A673 (cell line): ENCODE results near the gene CLEC4C. TPM values are rescaled to one million over a fixed set of nuclear protein-coding genes. Genes with fewer than 3 reads are reported as not detected.
"Not testable (repeated sequence)": the region's sequence is repeated elsewhere in the genome, so short reads cannot be mapped to it uniquely, and the experiment has no call there.

ENCODE experiments used
- Bru-seq: library from RNA; stranded (reverse); fragments of 400-500 nt; gene quantifications from one replicate; lab custom pipeline; 2021; lab: Mats Ljungman, UMichigan
- BruChase-seq, 2 experiments: library from RNA; stranded (reverse); fragments of 400-500 nt; gene quantifications; one replicate each; lab custom pipeline; 2021; lab: Mats Ljungman, UMichigan
- BruUV-seq: library from RNA; stranded (reverse); fragments of 400-500 nt; replicated peaks from 2 replicates; lab custom pipeline; 2021; lab: Mats Ljungman, UMichigan
- CTCF ChIA-PET: fragments of 300-600 bp; sonication (Branson Sonifier 250); formaldehyde crosslinking; loops from one replicate; lab custom pipeline; 2022; ENCODE audit warnings: antibody characterized with exemption; lab: Charles Lee
- POLR2A ChIA-PET: fragments of 300-600 bp; sonication (Branson Sonifier 250); formaldehyde crosslinking; loops from one replicate; lab custom pipeline; 2022; ENCODE audit warnings: antibody characterized with exemption; ENCODE audit not compliant: low non-redundant PET; lab: Charles Lee
- DNase-seq: peaks from one replicate; pipeline ENCODE4 v3.0.0-alpha.2; 2015; ENCODE audit warnings: low spot score
- H3K27ac ChIP-seq: fragments of 200-600 bp; sonication (generic); 2 replicates; pipeline ENCODE4 v1.5.1; 2016; ENCODE audit warnings: mixed run types, low read depth, mild to moderate bottlenecking, mixed read lengths, antibody characterized with exemption, low read length; ENCODE audit not compliant: poor library complexity, severe bottlenecking
- H3K27me3 ChIP-seq: fragments of 200-600 bp; sonication (generic); replicated peaks from 2 replicates; pipeline ENCODE4 v1.6.1; 2017; ENCODE audit warnings: mixed run types, low read depth, mild to moderate bottlenecking, mixed read lengths, antibody characterized with exemption, low read length; ENCODE audit not compliant: insufficient read depth, poor library complexity
- H3K36me3 ChIP-seq: fragments of 200-600 bp; sonication (generic); 2 replicates; pipeline ENCODE4 v1.6.1; 2016; ENCODE audit warnings: mixed run types, mild to moderate bottlenecking, mixed read lengths, antibody characterized with exemption, low read length; ENCODE audit not compliant: insufficient read depth, poor library complexity, severe bottlenecking
- H3K4me1 ChIP-seq: fragments of 200-600 bp; sonication (generic); 2 replicates; pipeline ENCODE4 v1.6.1; 2017; ENCODE audit warnings: mixed run types, mild to moderate bottlenecking, mixed read lengths, antibody characterized with exemption, low read length; ENCODE audit not compliant: insufficient read depth, poor library complexity, severe bottlenecking
- H3K4me3 ChIP-seq: fragments of 200-600 bp; sonication (generic); 2 replicates; pipeline ENCODE4 v1.5.1; 2016; ENCODE audit warnings: low read depth, mixed run types, mild to moderate bottlenecking, mixed read lengths, low read length; ENCODE audit not compliant: poor library complexity, severe bottlenecking
- H3K9me3 ChIP-seq: fragments of 200-600 bp; sonication (generic); 2 replicates; pipeline ENCODE4 v1.6.1; 2016; ENCODE audit warnings: mixed run types, low read depth, mild to moderate bottlenecking, mixed read lengths, antibody characterized with exemption, low read length; ENCODE audit not compliant: poor library complexity, severe bottlenecking
- EZH2 ChIP-seq: fragments of 200-600 bp; sonication (generic); IDR thresholded peaks from 2 replicates; pipeline ENCODE4 v1.6.1; 2017; ENCODE audit warnings: borderline replicate concordance, low read depth, mild to moderate bottlenecking, mixed read lengths, antibody characterized with exemption, low read length; ENCODE audit not compliant: poor library complexity, severe bottlenecking
- intact Hi-C: fragments of 100-400 bp; cut with micrococcal nuclease; formaldehyde crosslinking; loops from one replicate; pipeline ENCODE4 v1.10.0; 2022; ENCODE audit not compliant: unreplicated experiment
- long read RNA-seq: library from polyadenylated mRNA; stranded (forward); transcript quantifications from one replicate; pipeline ENCODE4 v2.0.0, GENCODE V29; 2022
- total RNA-seq: library from RNA; stranded (reverse); gene quantifications from 2 replicates; pipeline ENCODE4 v1.2.3, GENCODE V29; 2021
- TF ChIP-seq, protein P1 (sequence below): fragments of 300-800, 200-600 bp; sonication (generic); conservative IDR thresholded peaks from 2 replicates; pipeline ENCODE4 v1.5.1; 2017; ENCODE audit warnings: low read depth, mild to moderate bottlenecking, antibody characterized with exemption, low read length, moderate library complexity, mixed read lengths

Gene CLEC4C, protein sequence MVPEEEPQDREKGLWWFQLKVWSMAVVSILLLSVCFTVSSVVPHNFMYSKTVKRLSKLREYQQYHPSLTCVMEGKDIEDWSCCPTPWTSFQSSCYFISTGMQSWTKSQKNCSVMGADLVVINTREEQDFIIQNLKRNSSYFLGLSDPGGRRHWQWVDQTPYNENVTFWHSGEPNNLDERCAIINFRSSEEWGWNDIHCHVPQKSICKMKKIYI
- not detected in 2 replicates for total RNA-seq
- not detected for Bru-seq, nascent RNA
- percentile 4 among the genes with signal in this experiment for BruChase-seq, experiment 1, labeled RNA remaining after a 2-hour chase
- not detected for BruChase-seq, experiment 2, labeled RNA remaining after a 6-hour chase
- long read RNA-seq: 0 reads

DNA sequence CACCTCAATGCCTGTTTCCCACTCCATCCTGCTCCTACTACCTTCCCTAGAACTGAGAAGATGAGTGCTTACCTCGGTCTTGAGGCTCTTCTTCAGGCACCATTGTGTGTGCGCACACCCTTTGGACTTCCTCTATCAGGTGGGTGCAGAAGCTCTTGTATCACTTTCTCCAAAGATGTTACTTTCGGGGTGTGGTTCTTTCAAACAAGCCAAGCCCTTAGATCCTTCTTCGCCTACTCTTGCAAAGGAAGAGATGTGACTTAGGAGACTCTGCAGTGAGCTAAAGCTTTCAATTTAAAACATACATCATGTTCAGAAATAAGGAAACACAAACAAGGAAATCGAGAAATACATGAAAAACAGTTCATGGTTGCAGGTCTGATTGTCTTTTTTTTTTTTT is at the start of gene CLEC4C:
CLEC4C (minus strand) TSS at position 130 of the 400 bp plus-strand sequence; CDS start at position 103, 27 bp downstream.
- intact Hi-C loops: no loop called here
- no peaks in the 10 kb centered on the region for H3K36me3 ChIP-seq
- no peak for DNase-seq
- ChIA-PET CTCF (no interaction called here), POLR2A (no interaction called here)
- no peak within 1 kb of the TSS for H3K27ac ChIP-seq
- TF ChIP-seq, protein P1, sequence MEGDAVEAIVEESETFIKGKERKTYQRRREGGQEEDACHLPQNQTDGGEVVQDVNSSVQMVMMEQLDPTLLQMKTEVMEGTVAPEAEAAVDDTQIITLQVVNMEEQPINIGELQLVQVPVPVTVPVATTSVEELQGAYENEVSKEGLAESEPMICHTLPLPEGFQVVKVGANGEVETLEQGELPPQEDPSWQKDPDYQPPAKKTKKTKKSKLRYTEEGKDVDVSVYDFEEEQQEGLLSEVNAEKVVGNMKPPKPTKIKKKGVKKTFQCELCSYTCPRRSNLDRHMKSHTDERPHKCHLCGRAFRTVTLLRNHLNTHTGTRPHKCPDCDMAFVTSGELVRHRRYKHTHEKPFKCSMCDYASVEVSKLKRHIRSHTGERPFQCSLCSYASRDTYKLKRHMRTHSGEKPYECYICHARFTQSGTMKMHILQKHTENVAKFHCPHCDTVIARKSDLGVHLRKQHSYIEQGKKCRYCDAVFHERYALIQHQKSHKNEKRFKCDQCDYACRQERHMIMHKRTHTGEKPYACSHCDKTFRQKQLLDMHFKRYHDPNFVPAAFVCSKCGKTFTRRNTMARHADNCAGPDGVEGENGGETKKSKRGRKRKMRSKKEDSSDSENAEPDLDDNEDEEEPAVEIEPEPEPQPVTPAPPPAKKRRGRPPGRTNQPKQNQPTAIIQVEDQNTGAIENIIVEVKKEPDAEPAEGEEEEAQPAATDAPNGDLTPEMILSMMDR: no peak
- no peak for TF ChIP-seq EZH2
- no peaks in the 10 kb centered on the region for H3K9me3 ChIP-seq
- H3K27me3 ChIP-seq: no peaks in the 10 kb centered on the region
- no TSS peak for BruUV-seq
- no peaks in the 10 kb centered on the region for H3K4me1 ChIP-seq
- no peak within 1 kb of the TSS for H3K4me3 ChIP-seq

DNA sequence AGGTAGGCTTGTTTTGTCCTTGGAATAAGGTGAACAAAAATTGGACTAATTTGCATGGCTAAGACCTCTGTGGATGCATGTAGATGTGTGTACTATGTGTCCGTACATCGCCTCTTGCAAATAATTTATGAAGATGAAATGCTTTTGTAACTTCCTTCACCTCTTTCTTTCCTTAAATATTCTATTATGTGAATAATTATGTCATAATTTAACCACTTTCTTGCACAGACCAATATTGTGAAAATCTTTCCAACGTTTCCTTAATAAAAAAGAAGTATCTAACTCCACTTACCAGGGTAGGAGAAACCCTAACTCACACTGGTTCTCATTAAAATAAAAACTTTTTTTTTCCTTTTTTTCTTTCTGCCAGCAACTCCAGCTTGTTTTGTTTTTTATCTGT is 46.0 kb upstream of the CLEC4C start:
- CTCF ChIA-PET: no interaction called here
- no peak for TF ChIP-seq EZH2
- TF ChIP-seq, protein P1: no peak
- no TSS peak for BruUV-seq

DNA sequence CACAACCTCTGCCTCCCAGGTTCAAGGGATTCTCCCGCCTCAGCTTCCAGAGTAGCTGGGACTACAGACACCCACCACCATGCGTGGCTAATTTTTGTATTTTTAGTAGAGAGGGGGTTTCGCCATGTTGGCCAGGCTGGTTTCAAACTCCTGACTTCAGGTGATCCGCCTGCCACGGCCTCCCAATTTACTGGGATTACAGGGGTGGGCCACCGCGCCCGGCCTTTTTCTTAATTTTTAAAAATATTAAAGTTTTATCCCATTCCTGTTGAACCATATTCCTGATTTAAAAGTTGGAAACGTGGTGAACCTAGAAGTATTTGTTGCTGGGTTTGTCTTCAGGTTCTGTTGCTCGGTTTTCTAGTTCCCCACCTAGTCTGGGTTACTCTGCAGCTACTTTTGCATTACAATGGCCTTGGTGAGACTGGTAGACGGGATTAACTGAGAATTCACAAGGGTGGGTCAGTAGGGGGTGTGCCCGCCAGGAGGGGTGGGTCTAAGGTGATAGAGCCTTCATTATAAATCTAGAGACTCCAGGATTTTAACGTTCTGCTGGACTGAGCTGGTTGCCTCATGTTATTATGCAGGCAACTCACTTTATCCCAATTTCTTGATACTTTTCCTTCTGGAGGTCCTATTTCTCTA is 41.8 kb upstream of the CLEC4C start, which contains the start of gene NANOG:
NANOG (plus strand) TSS at position 519 of the 645 bp plus-strand sequence. CDS start 213 bp downstream, outside the sequence.
- H3K36me3 ChIP-seq, H3K4me1 ChIP-seq, CTCF ChIA-PET, H3K4me3 ChIP-seq, DNase-seq, BruUV-seq, H3K9me3 ChIP-seq, POLR2A ChIA-PET, H3K27ac ChIP-seq, intact Hi-C loops, H3K27me3 ChIP-seq: not testable (repeated sequence)

More for the DNA sequence above, 46.0 kb upstream of the CLEC4C start:
- H3K4me1 ChIP-seq: no peaks in the 10 kb centered on the region
- H3K36me3 ChIP-seq: no peaks in the 10 kb centered on the region
- no peak for DNase-seq
- H3K27ac ChIP-seq: no peak overlapping the region
- H3K9me3 ChIP-seq: no peaks in the 10 kb centered on the region
- no peak overlapping the region for H3K4me3 ChIP-seq
- POLR2A ChIA-PET: no interaction called here
- intact Hi-C loops: no loop called here
- no peaks in the 10 kb centered on the region for H3K27me3 ChIP-seq
